GM12891 (cell line): Measurements from ENCODE around the gene DQX1.

ENCODE experiments used
- PAX5 ChIP-seq: IDR thresholded peaks from 2 replicates; pipeline ENCODE4 v1.6.1; 2011; ENCODE audit warnings: low read length, moderate library complexity, mild to moderate bottlenecking; ENCODE audit not compliant: insufficient read depth, severe bottlenecking
- POLR2A ChIP-seq: IDR thresholded peaks from 2 replicates; pipeline ENCODE4 v1.6.1; 2011; ENCODE audit warnings: low read depth, low read length, control low read depth
- POLR2AphosphoS5 ChIP-seq: IDR thresholded peaks from 2 replicates; pipeline ENCODE4 v1.6.1; 2011; ENCODE audit warnings: low read depth, low read length, control low read depth
- POU2F2 ChIP-seq: IDR thresholded peaks from 2 replicates; pipeline ENCODE4 v1.6.1; 2011; ENCODE audit warnings: low read depth, mild to moderate bottlenecking, control low read depth, low read length, moderate library complexity
- SPI1 ChIP-seq: IDR thresholded peaks from 2 replicates; pipeline ENCODE4 v1.6.1; 2011; ENCODE audit warnings: low read depth, low read length, control low read depth
- TAF1 ChIP-seq: IDR thresholded peaks from 2 replicates; pipeline ENCODE4 v1.6.1; 2011; ENCODE audit warnings: low read depth, low read length, control low read depth

- no peak for TF ChIP-seq POLR2A
- TF ChIP-seq POLR2AphosphoS5, result no peak
- TF ChIP-seq TAF1, result no peak
- TF ChIP-seq SPI1, result no peak
- no peak for TF ChIP-seq PAX5
- TF ChIP-seq POU2F2, result no peak
Observed at GRCh38 chr2:74515271-74515980, 10.6 kb downstream of the DQX1 start.
